NT2/D1 (cell line): ENCODE data around the gene RGS19.

Experiments used
- DNase-seq: peaks from one replicate; pipeline ENCODE4 v3.0.0-alpha.2; 2011; ENCODE audit warnings: low read depth, low spot score
- H3K27me3 ChIP-seq: 2 replicates; pipeline ENCODE4 v1.6.0; 2011; ENCODE audit warnings: mild to moderate bottlenecking; ENCODE audit not compliant: insufficient read length, insufficient read depth
- H3K36me3 ChIP-seq: 2 replicates; pipeline ENCODE4 v1.6.1; 2011; ENCODE audit warnings: mild to moderate bottlenecking, low read length, mixed read lengths; ENCODE audit not compliant: insufficient read depth, insufficient read length
- H3K4me1 ChIP-seq: 2 replicates; pipeline ENCODE4 v1.5.1; 2011; ENCODE audit not compliant: insufficient read depth, insufficient read length
- H3K4me3 ChIP-seq: 2 replicates; pipeline ENCODE4 v1.5.1; 2011; ENCODE audit warnings: low read depth; ENCODE audit not compliant: insufficient read length
- H3K9ac ChIP-seq: 2 replicates; pipeline ENCODE4 v1.6.0; 2011; ENCODE audit warnings: low read depth; ENCODE audit not compliant: insufficient read length
- H3K9me3 ChIP-seq: 2 replicates; pipeline ENCODE4 v1.5.1; 2011; ENCODE audit warnings: mild to moderate bottlenecking, low read length; ENCODE audit not compliant: insufficient read depth
- SUZ12 ChIP-seq: IDR thresholded peaks from 2 replicates; pipeline ENCODE4 v1.6.1; 2011; ENCODE audit not compliant: insufficient read length, insufficient read depth; ENCODE audit errors: extremely low read depth
- YY1 ChIP-seq: IDR thresholded peaks from 2 replicates; pipeline ENCODE4 v1.6.1; 2011; ENCODE audit not compliant: insufficient read length, insufficient read depth
- ZNF274 ChIP-seq: IDR thresholded peaks from 2 replicates; pipeline ENCODE4 v1.6.1; 2011; ENCODE audit warnings: mild to moderate bottlenecking, low read depth, low read length

Gene RGS19

GRCh38 chr20:64082820-64083377, 3.6 kb upstream of the RGS19 start:
- Histone ChIP-seq H3K9ac (peak overlapping the region; percentile 88), H3K4me3 (peak overlapping the region; percentile 37), H3K9me3 (peaks cover 6% of the 10 kb centered on the region; the same call in 1 of the 2 replicates), H3K27me3 (peaks cover 65% of the 10 kb centered on the region), H3K4me1 (peaks cover 33% of the 10 kb centered on the region), H3K36me3 (no peaks in the 10 kb centered on the region)
- TF ChIP-seq SUZ12 (no peak), ZNF274 (no peak), YY1 (no peak)
- no peak for DNase-seq

DNA sequence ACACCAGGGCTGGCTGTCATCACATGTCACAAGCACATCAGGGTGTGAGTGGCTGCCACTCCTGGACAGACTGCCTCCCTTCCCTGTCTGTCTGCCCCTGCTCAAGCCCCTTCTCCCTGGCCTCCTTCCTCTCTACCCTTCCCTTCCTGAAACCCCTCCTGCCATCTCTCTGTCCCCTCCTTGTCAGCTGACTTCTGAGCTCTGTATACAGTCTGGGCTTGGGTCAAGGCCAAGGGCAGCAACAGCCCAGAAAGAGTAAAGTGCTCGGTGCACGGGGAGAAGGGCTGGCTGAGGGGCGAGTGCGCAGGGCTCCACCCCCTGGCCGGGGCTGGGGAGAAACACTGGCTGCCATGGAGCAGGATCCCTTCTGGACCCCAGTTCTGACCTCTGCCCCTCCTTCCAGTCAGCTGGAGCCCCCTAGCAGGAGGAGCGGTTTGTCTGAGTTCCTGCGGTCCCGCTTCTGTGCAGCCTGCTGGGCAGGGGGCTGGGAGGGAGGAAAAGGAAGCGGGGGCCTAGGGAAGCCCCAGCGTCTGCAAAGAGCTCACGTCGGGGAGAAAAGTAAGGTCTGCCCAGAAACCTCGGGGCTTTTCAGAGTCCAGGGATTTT, 2.9 kb upstream of the RGS19 start:
- Histone ChIP-seq H3K4me1 (peaks cover 33% of the 10 kb centered on the region), H3K36me3 (peaks cover 5% of the 10 kb centered on the region), H3K9me3 (no peaks in the 10 kb centered on the region; the same call in 1 of the 2 replicates), H3K9ac (peak overlapping the region; percentile 17), H3K4me3 (no peak overlapping the region), H3K27me3 (peaks cover 65% of the 10 kb centered on the region)
- no peak for DNase-seq
- TF ChIP-seq ZNF274, result no peak
- no peak for TF ChIP-seq YY1
- no peak for TF ChIP-seq SUZ12

- Histone ChIP-seq H3K27me3 (peaks cover 61% of the 10 kb centered on the region), H3K9me3 (no peaks in the 10 kb centered on the region), H3K9ac (peak overlapping the region; percentile 21), H3K4me1 (peaks cover 33% of the 10 kb centered on the region), H3K4me3 (no peak overlapping the region), H3K36me3 (peaks cover 5% of the 10 kb centered on the region)
- no peak for TF ChIP-seq SUZ12
- no peak for TF ChIP-seq YY1
- TF ChIP-seq ZNF274, result no peak
- DNase-seq, result no peak
These were observed 2.3 kb upstream of the RGS19 start for GRCh38 chr20:64081624-64081964.

DNA sequence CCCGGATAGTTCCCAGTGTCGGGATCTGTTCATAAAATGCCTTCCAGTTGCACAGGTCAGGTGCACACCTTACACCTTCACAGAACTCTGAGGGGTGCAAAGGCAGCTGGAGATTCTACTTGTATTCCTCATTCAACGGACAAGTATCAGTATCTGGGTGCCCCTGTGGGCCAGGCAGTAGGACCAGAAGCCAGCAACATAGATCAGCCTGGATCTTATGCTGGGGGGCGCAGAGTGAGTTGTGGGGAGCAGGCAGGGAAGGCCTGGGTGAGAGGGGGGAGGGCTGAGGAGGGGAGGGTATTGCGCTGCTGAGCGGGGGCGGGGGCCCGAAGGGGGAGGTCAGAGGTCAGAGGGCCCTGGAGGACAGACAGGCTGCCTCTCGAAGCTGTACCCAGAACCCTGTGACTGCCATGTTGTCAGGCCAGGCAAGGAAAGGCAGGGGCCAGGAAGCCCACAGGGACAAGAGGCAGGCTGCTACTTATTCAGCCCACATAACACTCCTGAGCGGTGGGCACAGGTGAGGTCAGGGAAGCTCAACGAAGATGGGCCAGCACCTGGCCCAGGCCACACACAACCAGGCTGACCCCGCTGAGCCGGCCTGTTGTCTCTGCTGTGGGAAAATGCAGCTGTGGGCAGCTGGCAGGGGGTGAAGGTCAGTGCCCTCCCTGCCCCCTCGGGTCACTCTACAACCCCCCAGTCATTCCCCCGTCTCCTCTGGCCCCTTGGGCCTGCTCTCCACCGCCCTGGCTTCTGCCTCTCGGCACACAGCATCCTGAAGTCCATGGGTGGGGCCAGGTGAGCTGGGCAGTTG, 1.7 kb upstream of the RGS19 start:
- no peak for TF ChIP-seq SUZ12
- TF ChIP-seq ZNF274, result no peak
- TF ChIP-seq YY1, result no peak
- peaks cover 11% of the 10 kb centered on the region for H3K36me3 ChIP-seq
- DNase-seq, result no peak
- H3K9me3 ChIP-seq, result no peaks in the 10 kb centered on the region
- peaks cover 56% of the 10 kb centered on the region for H3K27me3 ChIP-seq
- peaks cover 33% of the 10 kb centered on the region for H3K4me1 ChIP-seq
- peak overlapping the region; percentile 21 for H3K9ac ChIP-seq
- peak overlapping the region; percentile 70 for H3K4me3 ChIP-seq

GRCh38 chr20:64080013-64080812, 895 bp upstream of the RGS19 start, which contains the start of gene OPRL1:
TSS of gene OPRL1 (plus strand) at chr20:64080082. CDS start at chr20:64092721, 12,639 bp downstream.
- DNase-seq, result no peak
- Histone ChIP-seq H3K36me3 (peaks cover 13% of the 10 kb centered on the region), H3K27me3 (peaks cover 48% of the 10 kb centered on the region), H3K4me3 (peak within 1 kb of the TSS; percentile 70), H3K9ac (peak within 1 kb of the TSS; percentile 92), H3K9me3 (no peaks in the 10 kb centered on the region), H3K4me1 (peaks cover 33% of the 10 kb centered on the region)
- TF ChIP-seq SUZ12 (no peak), ZNF274 (no peak), YY1 (no peak)

DNA sequence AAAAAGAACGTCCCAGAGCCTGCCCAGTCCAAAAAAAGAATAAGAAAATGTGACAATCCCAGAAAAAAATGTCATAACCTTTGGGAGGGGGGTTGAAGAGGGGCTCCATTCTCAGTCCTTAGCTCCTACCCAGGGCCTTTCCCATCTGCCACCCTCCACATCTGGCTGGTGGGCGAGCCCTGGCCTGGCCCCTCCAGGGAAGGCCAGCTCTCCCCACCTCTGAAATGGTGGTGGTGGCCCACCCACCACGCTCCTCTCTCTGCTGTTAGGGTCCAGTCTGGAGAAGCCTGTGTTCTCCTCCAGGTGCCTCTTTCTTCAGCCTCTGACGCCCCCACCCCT, 415 bp downstream of the RGS19 start:
- peaks cover 24% of the 10 kb centered on the region for H3K4me1 ChIP-seq
- H3K27me3 ChIP-seq, result peaks cover 35% of the 10 kb centered on the region
- peaks cover 26% of the 10 kb centered on the region for H3K36me3 ChIP-seq
- no peak for TF ChIP-seq YY1
- peak overlapping the region; percentile 59 for H3K4me3 ChIP-seq
- peak overlapping the region; percentile 80 for H3K9ac ChIP-seq
- no peak for DNase-seq
- no peaks in the 10 kb centered on the region for H3K9me3 ChIP-seq
